Measurements from ENCODE around the gene ALDH4A1.

GRCh38 chr1:18938707-18939070, 36.3 kb upstream of the ALDH4A1 start:
- TF ChIP-seq CTCF (IDR thresholded peaks at IDR 0.05) (no peak), POLR2A (IDR thresholded peaks at IDR 0.05) (no peak)

All from adrenal gland (tissue), 5 donors.